ENCODE measurements around the gene KIF5C. TPM values are rescaled to one million over a fixed set of nuclear protein-coding genes. Genes with fewer than 3 reads are reported as not detected.
"Not testable (repeated sequence)": the region's sequence is repeated elsewhere in the genome, so short reads cannot be mapped to it uniquely, and the experiment has no call there.

Gene KIF5C
- total RNA-seq, result 1 to 10 TPM; 2.6 to 8.6 TPM

DNA sequence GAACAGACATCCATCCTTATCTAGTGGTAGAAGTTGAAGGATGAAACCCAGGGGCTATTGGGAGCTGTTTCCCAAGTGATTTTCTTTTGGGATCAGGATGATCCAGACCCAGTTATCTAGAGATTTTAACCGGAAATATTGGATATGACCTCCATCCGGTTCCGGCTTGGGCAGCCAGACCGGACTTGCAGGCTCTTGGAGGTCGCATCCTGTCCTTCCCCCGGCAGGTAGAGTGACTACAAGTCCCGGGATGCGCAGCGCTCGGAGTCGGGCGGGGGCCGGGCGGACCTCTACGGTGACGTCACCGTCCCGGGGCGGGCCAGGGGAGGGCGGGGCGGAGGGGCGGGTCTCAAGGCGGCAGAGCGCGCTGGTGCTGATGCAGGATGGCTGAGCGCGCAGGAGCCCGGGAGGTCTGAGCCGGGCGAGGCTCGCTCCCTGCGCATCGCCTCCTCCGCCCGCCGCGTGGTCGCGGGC, at the start of gene KIF5C:
KIF5C (plus strand) TSS at position 360 of the 474 bp plus-strand sequence. CDS start 391 bp downstream, outside the sequence.
- Mint-ChIP-seq H3K27me3 (peaks cover 48 to 59% of the 10 kb centered on the region in 2 donors), H3K36me3 (peaks cover under 1% of the 10 kb centered on the region), H3K4me3 (peak within 1 kb of the TSS; percentile 68), H3K9me3 (peaks cover 2% of the 10 kb centered on the region), H3K4me1 (ENCODE audit: low read depth in 2 of 2) (peaks cover 0 to 7% of the 10 kb centered on the region in 2 donors), H3K27ac (no peak within 1 kb of the TSS)
- DNase-seq (ENCODE audit: low spot score), result peak; percentile 83
- ATAC-seq, result peak; percentile 94 to 95

DNA sequence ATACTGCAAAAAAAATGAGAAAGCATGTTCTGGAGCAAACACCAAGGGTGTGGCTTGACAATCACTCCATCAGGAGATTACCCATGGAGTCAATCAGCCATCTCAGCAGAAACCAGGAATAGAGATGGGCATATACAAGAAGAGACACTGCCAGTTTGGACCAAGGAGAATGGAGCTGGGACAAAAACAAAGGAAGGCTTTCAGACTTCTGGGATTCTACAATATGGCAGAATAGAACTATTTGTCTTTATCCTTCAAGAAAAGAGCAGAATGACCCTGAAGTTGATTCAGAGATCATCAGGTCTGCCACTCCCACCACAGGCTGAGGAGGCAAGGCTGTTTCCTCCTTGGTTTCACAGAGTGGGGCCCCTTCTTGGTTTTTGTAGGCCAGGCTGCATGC, 48.2 kb upstream of the KIF5C start:
- H3K27me3 Mint-ChIP-seq, result peaks cover 17 to 21% of the 10 kb centered on the region in 2 donors
- no peaks in the 10 kb centered on the region for H3K4me1 Mint-ChIP-seq (ENCODE audit: low read depth in 2 of 2)
- no peak for DNase-seq (ENCODE audit: low spot score)
- H3K9me3 Mint-ChIP-seq, result no peaks in the 10 kb centered on the region
- H3K36me3 Mint-ChIP-seq, result no peaks in the 10 kb centered on the region
- H3K27ac Mint-ChIP-seq, result no peak overlapping the region
- H3K4me3 Mint-ChIP-seq, result no peak overlapping the region
- ATAC-seq, result no peak

DNA sequence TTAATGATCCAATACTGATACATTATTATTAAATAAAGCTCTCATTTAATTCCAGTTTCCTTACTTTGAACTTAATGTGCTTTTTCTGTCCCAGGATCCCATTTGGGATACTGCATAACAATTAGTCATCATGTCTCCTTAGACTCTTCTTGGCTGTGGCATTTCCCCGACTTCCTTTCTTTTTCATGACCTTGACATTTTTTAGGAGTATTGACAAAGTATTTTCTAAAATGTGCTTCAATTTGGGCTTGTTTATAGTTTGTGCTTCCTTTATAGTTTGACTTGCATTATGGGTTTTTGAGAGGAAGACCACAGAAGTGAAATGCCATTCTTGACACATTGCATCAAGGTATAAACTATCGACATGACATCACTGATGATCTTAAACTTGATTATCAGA, 46.1 kb upstream of the KIF5C start:
- H3K4me1 Mint-ChIP-seq (ENCODE audit: low read depth in 2 of 2), result no peaks in the 10 kb centered on the region
- H3K36me3 Mint-ChIP-seq, result no peaks in the 10 kb centered on the region
- no peak overlapping the region for H3K4me3 Mint-ChIP-seq
- DNase-seq (ENCODE audit: low spot score) (no peak), ATAC-seq (no peak)
- peaks cover 17 to 21% of the 10 kb centered on the region in 2 donors for H3K27me3 Mint-ChIP-seq
- no peak overlapping the region for H3K27ac Mint-ChIP-seq
- no peaks in the 10 kb centered on the region for H3K9me3 Mint-ChIP-seq

DNA sequence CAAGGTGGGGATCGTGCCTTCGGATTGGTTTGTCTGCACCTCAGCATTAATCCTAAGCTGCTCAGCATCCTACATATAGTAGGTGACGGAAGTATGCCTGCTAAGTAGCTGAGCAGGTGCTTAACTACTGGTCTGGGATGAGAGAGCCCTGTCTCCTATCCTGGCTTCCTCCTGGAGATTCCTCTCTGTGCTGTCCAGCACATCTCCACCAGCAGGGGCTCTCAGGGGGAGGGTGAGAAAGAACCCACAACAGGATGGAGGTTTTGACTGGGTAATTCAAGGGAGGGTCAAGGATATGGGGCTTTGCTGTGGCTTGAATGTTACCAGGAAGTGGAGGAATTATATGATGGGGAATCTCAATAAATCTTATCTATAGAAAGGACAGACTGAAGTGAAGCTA, 45.4 kb upstream of the KIF5C start:
- Mint-ChIP-seq H3K4me3 (no peak overlapping the region), H3K27ac (no peak overlapping the region), H3K4me1 (ENCODE audit: low read depth in 2 of 2) (no peaks in the 10 kb centered on the region), H3K27me3 (peaks cover 14 to 21% of the 10 kb centered on the region in 2 donors), H3K9me3 (no peaks in the 10 kb centered on the region), H3K36me3 (no peaks in the 10 kb centered on the region)
- ATAC-seq (no peak), DNase-seq (ENCODE audit: low spot score) (no peak)

DNA sequence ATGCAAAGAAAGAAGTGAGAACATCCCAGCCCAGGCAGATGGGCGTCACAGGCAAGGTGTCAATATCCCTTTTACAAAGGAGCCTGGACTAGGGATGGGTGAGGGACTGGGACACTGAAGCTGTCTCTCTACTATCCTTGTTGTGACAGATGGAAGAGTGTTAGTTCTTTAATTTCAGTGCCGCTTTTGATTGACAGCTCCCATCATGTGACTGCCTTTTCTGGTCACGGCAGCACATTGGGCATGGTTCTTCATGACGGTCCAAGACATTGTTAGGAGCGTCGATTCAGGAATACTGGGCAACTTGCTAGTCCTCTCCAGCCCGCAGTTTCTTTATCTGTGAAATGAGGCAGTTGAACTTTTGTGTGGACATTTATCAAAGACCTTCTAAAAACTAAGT, 42.4 kb upstream of the KIF5C start:
- no peaks in the 10 kb centered on the region for H3K9me3 Mint-ChIP-seq
- no peaks in the 10 kb centered on the region for H3K4me1 Mint-ChIP-seq (ENCODE audit: low read depth in 2 of 2)
- no peak overlapping the region for H3K4me3 Mint-ChIP-seq
- no peak overlapping the region for H3K27ac Mint-ChIP-seq
- no peak for DNase-seq (ENCODE audit: low spot score)
- peaks cover 22 to 39% of the 10 kb centered on the region in 2 donors for H3K27me3 Mint-ChIP-seq
- no peak for ATAC-seq
- H3K36me3 Mint-ChIP-seq, result no peaks in the 10 kb centered on the region

DNA sequence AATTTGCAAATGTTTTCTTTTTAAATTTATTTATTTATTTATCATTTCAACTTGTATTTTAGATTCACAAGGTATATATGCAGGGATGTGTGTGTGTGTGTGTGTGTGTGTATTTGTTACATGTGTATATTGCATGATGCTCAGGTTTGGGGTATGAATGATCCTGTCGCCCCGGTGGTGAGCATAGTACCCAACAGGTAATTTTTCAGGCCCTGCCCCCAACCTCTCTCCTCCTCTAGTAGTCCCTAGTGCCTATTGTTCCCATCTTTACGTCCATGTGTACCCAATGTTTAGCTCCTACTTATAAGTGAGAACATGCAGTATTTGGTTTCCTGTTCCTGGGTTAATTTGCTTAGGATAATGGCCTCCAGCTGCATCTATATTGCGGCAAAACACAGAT, 33.0 kb upstream of the KIF5C start:
- DNase-seq (ENCODE audit: low spot score) (no peak), ATAC-seq (no peak)
- no peaks in the 10 kb centered on the region for H3K36me3 Mint-ChIP-seq
- H3K4me1 Mint-ChIP-seq (ENCODE audit: low read depth in 2 of 2), result no peaks in the 10 kb centered on the region
- H3K9me3 Mint-ChIP-seq, result no peaks in the 10 kb centered on the region
- peaks cover 12 to 36% of the 10 kb centered on the region in 2 donors for H3K27me3 Mint-ChIP-seq
- H3K4me3 Mint-ChIP-seq, result no peak overlapping the region
- H3K27ac Mint-ChIP-seq, result no peak overlapping the region

DNA sequence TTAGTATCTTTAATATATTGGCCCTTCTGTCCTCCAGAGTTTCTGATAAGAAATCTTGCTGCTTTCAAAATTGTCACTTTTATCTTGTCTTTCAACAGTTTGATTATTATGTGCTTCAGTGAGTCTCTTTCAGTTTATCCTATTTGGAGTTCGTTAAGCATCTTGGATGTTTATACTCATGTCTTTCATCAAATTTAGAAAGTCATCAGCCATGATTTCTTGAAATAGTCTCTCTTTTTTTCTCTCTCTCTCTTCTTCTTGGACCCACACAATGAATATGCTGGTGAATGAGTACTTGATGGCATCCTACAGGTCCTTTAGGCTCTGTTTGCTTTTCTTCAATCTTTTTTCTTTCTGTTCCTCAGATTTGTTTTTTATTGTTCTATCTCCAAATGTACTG, 26.9 kb upstream of the KIF5C start:
- H3K27me3 Mint-ChIP-seq, result peaks cover 21 to 46% of the 10 kb centered on the region in 2 donors
- DNase-seq (ENCODE audit: low spot score), result no peak

DNA sequence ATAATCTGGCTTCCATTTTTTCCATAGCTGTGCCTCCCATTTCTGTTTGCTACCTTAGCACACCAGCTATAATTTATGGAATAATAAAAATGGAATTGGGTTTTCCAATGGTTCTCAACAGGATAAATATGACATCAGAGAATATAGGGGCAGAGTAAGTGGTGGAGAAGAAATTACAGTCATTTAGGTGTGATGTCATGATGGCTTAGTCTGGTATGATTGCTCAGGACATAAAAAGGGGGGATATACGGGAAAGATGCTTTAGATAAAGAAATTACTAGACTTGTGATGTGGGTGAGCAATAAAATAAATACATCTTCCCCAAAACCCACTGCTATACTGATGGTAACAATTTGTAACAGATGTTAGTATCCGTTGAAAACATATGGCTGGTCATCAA, 21.6 kb upstream of the KIF5C start:
- Mint-ChIP-seq H3K4me3 (no peak overlapping the region), H3K4me1 (ENCODE audit: low read depth in 2 of 2) (no peaks in the 10 kb centered on the region), H3K9me3 (peaks cover 4% of the 10 kb centered on the region), H3K36me3 (peaks cover 2% of the 10 kb centered on the region), H3K27ac (no peak overlapping the region), H3K27me3 (peaks cover 33 to 52% of the 10 kb centered on the region in 2 donors)
- no peak for DNase-seq (ENCODE audit: low spot score)
- ATAC-seq, result no peak

More for the DNA sequence above, 26.9 kb upstream of the KIF5C start:
- H3K36me3 Mint-ChIP-seq, result peaks cover 7% of the 10 kb centered on the region
- peaks cover 8% of the 10 kb centered on the region for H3K9me3 Mint-ChIP-seq
- H3K27ac Mint-ChIP-seq, result no peak overlapping the region
- no peaks in the 10 kb centered on the region for H3K4me1 Mint-ChIP-seq (ENCODE audit: low read depth in 2 of 2)
- ATAC-seq, result no peak
- H3K4me3 Mint-ChIP-seq, result no peak overlapping the region

DNA sequence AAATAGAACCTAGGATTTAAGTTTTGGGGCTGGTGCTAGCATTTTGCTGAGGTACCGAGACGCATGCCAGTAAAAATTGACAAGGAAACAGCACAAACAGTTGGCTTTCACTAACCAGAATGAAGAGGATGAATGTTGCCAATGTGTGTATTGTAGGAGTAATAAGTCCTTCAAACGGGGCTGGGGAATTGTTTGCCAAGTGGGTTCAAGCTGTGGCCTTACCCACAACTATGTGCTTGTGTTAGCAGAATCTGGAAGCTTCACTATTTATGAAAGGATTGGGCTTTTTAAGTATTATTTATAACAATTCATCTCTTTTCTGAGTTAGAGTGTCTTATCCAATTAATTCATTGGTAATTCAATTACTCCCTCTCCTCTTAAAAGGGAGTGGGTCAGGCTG, 15.0 kb upstream of the KIF5C start:
- Mint-ChIP-seq H3K36me3 (no peaks in the 10 kb centered on the region), H3K4me3 (no peak overlapping the region), H3K9me3 (no peaks in the 10 kb centered on the region), H3K4me1 (ENCODE audit: low read depth in 2 of 2) (no peaks in the 10 kb centered on the region), H3K27ac (no peak overlapping the region), H3K27me3 (peaks cover 23 to 43% of the 10 kb centered on the region in 2 donors)
- no peak for DNase-seq (ENCODE audit: low spot score)
- ATAC-seq, result no peak

DNA sequence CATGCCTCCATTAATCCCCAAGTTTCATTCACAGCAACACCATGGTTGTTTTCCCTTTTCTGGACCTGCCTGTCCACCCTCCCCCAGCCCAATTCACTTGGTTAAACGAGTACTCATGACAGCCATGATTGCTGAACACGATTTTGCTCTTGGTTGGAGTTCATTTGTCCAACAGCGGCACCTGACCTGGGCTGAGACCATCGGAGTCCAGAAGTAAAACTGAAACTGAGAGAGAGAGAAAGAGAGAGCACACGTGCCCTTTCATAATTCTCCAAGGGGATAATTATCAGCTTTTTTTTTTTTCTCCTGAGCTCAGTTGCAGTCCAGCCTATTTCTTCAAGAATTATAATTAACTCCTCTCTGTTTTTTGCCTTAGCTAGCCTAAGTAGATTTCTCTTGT, 13.7 kb upstream of the KIF5C start:
- no peaks in the 10 kb centered on the region for H3K9me3 Mint-ChIP-seq
- no peak for ATAC-seq
- no peak overlapping the region for H3K27ac Mint-ChIP-seq
- peaks cover 27 to 52% of the 10 kb centered on the region in 2 donors for H3K27me3 Mint-ChIP-seq
- no peaks in the 10 kb centered on the region for H3K36me3 Mint-ChIP-seq
- no peak overlapping the region for H3K4me3 Mint-ChIP-seq
- no peaks in the 10 kb centered on the region for H3K4me1 Mint-ChIP-seq (ENCODE audit: low read depth in 2 of 2)
- DNase-seq (ENCODE audit: low spot score), result no peak

DNA sequence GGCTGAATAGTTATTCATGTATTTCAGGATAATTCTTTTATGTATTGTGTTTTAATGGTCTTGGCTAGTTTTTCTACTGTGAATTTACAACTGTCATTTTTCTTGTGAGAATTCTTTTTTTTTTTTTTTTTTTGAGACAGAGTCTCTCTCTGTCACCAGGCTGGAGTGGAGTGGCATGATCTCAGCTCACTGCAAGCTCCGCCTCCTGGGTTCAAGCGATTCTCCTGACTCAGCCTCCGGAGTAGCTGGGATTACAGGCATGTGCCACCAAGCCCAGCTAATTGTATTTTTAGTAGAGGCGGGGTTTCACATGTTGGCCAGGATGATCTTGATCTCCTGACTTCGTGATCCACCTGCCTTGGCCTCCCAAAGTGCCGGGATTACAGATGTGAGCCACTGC, 12.5 kb upstream of the KIF5C start:
- not testable (repeated sequence) for H3K4me3 Mint-ChIP-seq; ATAC-seq; H3K4me1 Mint-ChIP-seq (ENCODE audit: low read depth in 2 of 2); H3K27ac Mint-ChIP-seq; DNase-seq (ENCODE audit: low spot score); H3K36me3 Mint-ChIP-seq; H3K9me3 Mint-ChIP-seq
- peaks cover 26 to 52% of the 10 kb centered on the region in 2 donors for H3K27me3 Mint-ChIP-seq

DNA sequence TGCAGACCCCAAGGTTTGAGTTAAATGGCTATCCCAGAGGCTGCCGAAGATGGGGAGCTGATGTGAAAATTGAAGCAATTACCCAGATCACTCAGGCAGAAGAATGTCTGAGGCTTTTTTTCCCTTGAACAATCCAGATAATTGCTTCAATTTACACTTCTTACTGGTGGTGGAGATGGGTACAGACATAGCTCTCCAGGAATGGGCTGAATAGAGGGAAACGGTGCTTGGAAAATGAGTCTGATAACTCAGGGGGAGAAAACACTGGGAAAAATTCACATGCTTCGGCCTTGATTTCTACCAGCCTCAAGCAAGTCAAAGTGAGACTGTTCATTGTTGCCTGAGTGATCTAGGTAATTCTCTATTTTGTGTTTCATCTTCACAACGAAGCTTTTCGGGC, 9.5 kb upstream of the KIF5C start:
- Mint-ChIP-seq H3K4me3 (no peak overlapping the region), H3K27me3 (peaks cover 35 to 63% of the 10 kb centered on the region in 2 donors), H3K9me3 (peaks cover 3% of the 10 kb centered on the region), H3K4me1 (ENCODE audit: low read depth in 2 of 2) (peaks cover 0 to 3% of the 10 kb centered on the region in 2 donors), H3K36me3 (peaks cover 4% of the 10 kb centered on the region), H3K27ac (no peak overlapping the region)
- no peak for DNase-seq (ENCODE audit: low spot score)
- no peak for ATAC-seq

DNA sequence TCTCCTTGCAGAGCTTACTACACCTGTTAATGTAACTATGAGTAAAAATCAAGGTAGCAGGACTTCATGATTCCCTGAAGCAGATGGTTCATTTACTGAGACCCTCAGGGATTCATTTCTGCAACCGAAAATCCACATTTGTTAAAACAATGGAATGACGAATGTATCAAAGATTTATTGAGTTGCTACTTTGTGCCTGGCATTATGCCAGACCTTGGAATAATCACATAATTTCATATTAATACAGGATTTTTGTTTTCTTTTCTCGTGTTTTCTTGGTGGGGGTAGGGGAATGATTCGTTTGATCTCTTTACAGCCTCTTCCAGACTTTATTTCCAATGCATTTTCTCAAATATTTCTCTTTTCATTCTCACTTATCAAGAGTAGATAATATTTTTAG, 8.9 kb upstream of the KIF5C start:
- Mint-ChIP-seq H3K9me3 (peaks cover 3% of the 10 kb centered on the region), H3K36me3 (peaks cover 4% of the 10 kb centered on the region), H3K27ac (no peak overlapping the region), H3K4me1 (ENCODE audit: low read depth in 2 of 2) (peaks cover 0 to 3% of the 10 kb centered on the region in 2 donors), H3K4me3 (no peak overlapping the region), H3K27me3 (peaks cover 32 to 65% of the 10 kb centered on the region in 2 donors)
- DNase-seq (ENCODE audit: low spot score), result no peak
- no peak for ATAC-seq

DNA sequence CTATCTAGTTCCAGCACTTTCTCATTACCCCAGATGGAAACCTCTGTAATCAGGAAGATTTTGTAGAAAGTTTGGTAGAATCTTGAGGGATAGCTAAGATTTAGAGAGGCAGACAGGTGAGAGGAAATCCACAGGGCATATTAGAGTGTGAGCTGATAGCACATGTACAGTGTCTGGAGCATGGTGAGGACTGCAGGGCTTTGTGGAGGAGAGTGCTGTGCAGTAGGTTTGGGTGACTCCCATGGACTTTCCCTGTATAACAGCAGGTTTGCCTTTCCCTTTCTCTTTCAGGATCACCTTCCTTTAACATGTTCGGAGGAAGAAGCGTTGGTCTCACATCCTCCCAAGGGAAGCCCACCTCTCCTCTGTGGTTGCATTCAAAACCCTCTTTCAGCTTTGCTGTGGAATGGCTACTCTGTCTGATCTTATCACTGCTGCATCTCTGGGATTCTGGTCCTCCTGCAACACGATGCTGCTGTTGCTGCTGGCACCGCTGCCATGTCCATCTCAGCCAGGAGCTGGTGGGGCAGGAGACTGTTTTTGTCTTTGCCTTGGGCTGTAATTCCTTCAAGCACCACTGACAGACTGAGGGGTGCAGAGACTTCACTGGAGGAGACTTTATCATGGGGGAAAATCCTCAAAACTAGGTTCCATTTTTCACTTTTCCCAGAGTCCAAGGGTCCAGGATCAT, 7.8 kb upstream of the KIF5C start:
- Mint-ChIP-seq H3K9me3 (peaks cover 3% of the 10 kb centered on the region), H3K27ac (no peak overlapping the region), H3K36me3 (peaks cover 4% of the 10 kb centered on the region), H3K27me3 (peaks cover 36 to 68% of the 10 kb centered on the region in 2 donors), H3K4me1 (ENCODE audit: low read depth in 2 of 2) (peaks cover 0 to 3% of the 10 kb centered on the region in 2 donors), H3K4me3 (no peak overlapping the region)
- ATAC-seq (peak in 1 of 2 donors; percentile 59), DNase-seq (ENCODE audit: low spot score) (no peak)

Data from natural killer cell treated with Interleukin-12 subunit alpha and Interleukin-12 subunit beta and Interleukin-15 and Interleukin-18, amount 100 ng/mL, for 72 hours (primary cell).